Peyer's patch (tissue), 4 donors: Measurements from ENCODE around the gene DFFB. TPM values are rescaled to one million over a fixed set of nuclear protein-coding genes. Genes with fewer than 3 reads are reported as not detected.

Experiments
- DNase-seq, 3 donors: peaks; one replicate each; pipeline ENCODE4 v3.0.0-alpha.2; 2017 to 2019
- H3K27ac ChIP-seq, 4 donors: fragments of 200-600 bp; sonication (generic); one replicate each; pipeline ENCODE4 v1.5.1; 2016 to 2019
- H3K27me3 ChIP-seq, 2 donors: fragments of 200-600 bp; sonication (generic); one replicate each; pipeline ENCODE4 v1.5.1; 2019
- H3K36me3 ChIP-seq, 3 donors: fragments of 200-600 bp; sonication (generic); one replicate each; pipeline ENCODE4 v1.5.1; 2016 to 2019
- H3K4me1 ChIP-seq, 4 donors: fragments of 200-600 bp; sonication (generic); one replicate each; pipeline ENCODE4 v1.5.1; 2016 to 2019
- H3K4me3 ChIP-seq, 4 donors: fragments of 200-600 bp; sonication (generic); 1 replicate in 3 of 4; 2 replicates in 1 of 4; pipeline ENCODE4 v1.5.1; 2016 to 2019; ENCODE audit warnings: mild to moderate bottlenecking in 1 of 4
- H3K9me3 ChIP-seq, 4 donors: fragments of 200-600 bp; sonication (generic); one replicate each; pipeline ENCODE4 v1.5.1; 2016 to 2019; ENCODE audit warnings: mild to moderate bottlenecking in 1 of 4
- POLR2A ChIP-seq, 2 donors: fragments of 450-650 bp; IDR thresholded peaks; one replicate each; pipeline ENCODE4 v1.5.1; 2017; ENCODE audit warnings: antibody characterized with exemption in 2 of 2, mild to moderate bottlenecking in 2 of 2, moderate library complexity in 2 of 2
- total RNA-seq, 4 donors: library from RNA; depleted of rRNA; stranded (reverse); fragments of >200 nt; gene quantifications; one replicate each; pipeline ENCODE4 v1.1.0, GENCODE V29; 2016
- TF ChIP-seq, protein P1 (sequence below), 6 experiments: fragments of 450-650 bp in 4 of 6; fragments of 200-600 bp in 2 of 6; sonication (generic) in 1 of 6; IDR thresholded peaks; one replicate each; pipeline ENCODE4 v1.5.1; 2017 to 2019; ENCODE audit warnings: antibody characterized with exemption in 6 of 6, mild to moderate bottlenecking in 3 of 6, moderate library complexity in 1 of 6

Gene DFFB
- total RNA-seq, 4 donors from 2014 or later: 6.8 to 22.8 (median 13.7) TPM

DNA sequence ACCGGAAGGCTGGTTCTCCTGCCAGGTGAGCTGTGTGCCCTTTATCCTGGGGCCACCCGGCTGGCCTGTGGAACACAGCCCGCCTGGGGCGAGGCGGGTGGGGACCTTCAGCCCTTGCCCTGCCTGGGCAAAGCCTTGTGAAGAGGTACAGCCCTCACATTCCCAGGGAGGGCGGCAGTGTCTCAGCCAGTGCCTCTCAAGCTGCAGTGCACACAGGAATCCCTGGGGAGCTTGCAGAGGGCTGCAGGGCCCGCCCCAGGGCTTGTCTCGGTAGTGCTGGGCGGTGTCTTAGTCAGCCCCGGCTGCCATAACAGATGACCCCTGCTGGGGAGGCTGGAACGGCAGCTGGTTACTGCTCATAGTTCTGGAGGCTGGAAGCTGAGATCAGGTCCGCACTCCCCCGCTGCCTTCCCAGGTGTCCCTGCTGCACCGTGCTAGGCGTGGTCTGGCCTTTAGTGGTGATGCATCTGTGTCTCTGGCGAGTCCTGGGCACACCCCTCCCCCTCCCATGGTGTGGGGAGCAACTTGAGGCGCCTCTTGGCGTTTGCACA is 12.6 kb downstream of the DFFB start:
- Histone ChIP-seq H3K9me3 (no peaks in the 10 kb centered on the region), H3K4me1 (no peaks in the 10 kb centered on the region), H3K27me3 (no peaks in the 10 kb centered on the region), H3K36me3 (peaks cover 0 to 56% (median 0%) of the 10 kb centered on the region in 3 donors), H3K4me3 (no peak overlapping the region), H3K27ac (peak overlapping the region in 1 of 4 donors; percentile 35)
- peak in 1 of 3 donors; percentile 75 for DNase-seq
- TF ChIP-seq, protein P1, sequence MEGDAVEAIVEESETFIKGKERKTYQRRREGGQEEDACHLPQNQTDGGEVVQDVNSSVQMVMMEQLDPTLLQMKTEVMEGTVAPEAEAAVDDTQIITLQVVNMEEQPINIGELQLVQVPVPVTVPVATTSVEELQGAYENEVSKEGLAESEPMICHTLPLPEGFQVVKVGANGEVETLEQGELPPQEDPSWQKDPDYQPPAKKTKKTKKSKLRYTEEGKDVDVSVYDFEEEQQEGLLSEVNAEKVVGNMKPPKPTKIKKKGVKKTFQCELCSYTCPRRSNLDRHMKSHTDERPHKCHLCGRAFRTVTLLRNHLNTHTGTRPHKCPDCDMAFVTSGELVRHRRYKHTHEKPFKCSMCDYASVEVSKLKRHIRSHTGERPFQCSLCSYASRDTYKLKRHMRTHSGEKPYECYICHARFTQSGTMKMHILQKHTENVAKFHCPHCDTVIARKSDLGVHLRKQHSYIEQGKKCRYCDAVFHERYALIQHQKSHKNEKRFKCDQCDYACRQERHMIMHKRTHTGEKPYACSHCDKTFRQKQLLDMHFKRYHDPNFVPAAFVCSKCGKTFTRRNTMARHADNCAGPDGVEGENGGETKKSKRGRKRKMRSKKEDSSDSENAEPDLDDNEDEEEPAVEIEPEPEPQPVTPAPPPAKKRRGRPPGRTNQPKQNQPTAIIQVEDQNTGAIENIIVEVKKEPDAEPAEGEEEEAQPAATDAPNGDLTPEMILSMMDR (IDR thresholded peaks at IDR 0.05): peak in 1 of 6 experiments; percentile 14
- peak in 1 of 2 donors; percentile 16 for TF ChIP-seq POLR2A (IDR thresholded peaks at IDR 0.05)

DNA sequence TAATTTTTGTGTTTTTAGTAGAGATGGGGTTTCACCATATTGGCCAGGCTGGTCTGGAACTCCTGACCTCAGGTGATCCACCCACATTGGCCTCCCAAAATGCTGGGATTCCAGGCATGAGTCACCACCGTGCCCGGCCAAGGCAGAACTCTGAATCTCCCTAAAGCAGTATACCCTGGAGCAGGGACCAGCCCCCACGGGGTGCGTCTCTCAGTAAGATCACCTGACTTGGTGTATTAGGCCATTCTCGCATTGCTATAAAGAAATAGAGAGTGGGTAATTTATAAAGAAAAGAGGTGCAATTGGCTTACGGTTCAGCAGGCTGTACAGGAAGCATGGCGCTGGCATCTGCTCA is 14.2 kb downstream of the DFFB start:
- Histone ChIP-seq H3K4me1 (no peaks in the 10 kb centered on the region), H3K36me3 (peaks cover 0 to 67% (median 0%) of the 10 kb centered on the region in 3 donors), H3K27me3 (no peaks in the 10 kb centered on the region), H3K27ac (no peak overlapping the region), H3K9me3 (no peaks in the 10 kb centered on the region), H3K4me3 (no peak overlapping the region)
- TF ChIP-seq, protein P1 (IDR thresholded peaks at IDR 0.05): no peak
- no peak for TF ChIP-seq POLR2A (IDR thresholded peaks at IDR 0.05)
- no peak for DNase-seq

DNA sequence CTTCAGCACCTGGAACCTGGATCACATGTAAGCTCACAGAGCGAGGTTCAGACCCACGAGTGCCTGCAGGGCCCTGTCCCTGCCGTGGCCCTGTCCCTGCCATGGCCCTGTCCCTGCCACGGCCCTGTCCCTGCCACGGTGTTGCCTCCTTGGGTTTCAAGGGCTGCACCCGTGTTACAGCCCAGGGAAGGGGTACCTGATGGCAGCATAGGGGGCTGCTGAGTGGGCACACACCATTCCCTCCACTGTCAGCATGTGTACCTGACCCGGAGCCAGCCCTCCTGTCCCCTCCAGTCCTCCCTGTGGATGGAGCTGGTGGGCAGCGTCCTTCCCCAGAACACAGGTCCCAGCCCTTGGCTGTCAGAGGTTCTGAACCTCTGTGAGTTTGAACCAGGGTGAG is 15.3 kb downstream of the DFFB start:
- Histone ChIP-seq H3K4me3 (no peak overlapping the region), H3K27me3 (no peaks in the 10 kb centered on the region), H3K9me3 (no peaks in the 10 kb centered on the region), H3K4me1 (no peaks in the 10 kb centered on the region), H3K27ac (no peak overlapping the region), H3K36me3 (peaks cover 0 to 73% (median 0%) of the 10 kb centered on the region in 3 donors)
- DNase-seq: peak in 1 of 3 donors; percentile 32
- TF ChIP-seq, protein P1 (IDR thresholded peaks at IDR 0.05): no peak
- TF ChIP-seq POLR2A (IDR thresholded peaks at IDR 0.05): no peak

DNA sequence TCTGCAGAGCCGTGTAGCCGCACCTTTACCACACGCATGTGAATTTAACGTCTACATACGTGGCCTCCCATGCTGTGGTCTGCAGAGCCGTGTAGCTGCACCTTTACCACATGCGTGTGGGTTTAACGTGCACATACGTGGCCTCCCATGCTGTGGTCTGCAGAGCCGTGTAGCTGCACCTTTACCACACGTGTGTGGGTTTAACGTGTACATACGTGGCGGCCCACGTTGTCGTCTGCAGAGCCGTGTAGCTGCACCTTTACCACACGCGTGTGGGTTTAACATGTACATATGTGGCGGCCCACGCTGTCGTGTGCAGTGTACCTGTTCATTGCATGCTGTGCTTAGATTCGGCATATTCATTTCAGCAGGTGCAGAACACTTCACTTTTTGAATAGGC is 17.5 kb downstream of the DFFB start:
- no peak for DNase-seq
- H3K4me1 ChIP-seq: no peaks in the 10 kb centered on the region
- no peak overlapping the region for H3K4me3 ChIP-seq
- H3K27ac ChIP-seq: no peak overlapping the region
- H3K27me3 ChIP-seq: no peaks in the 10 kb centered on the region
- TF ChIP-seq, protein P1 (IDR thresholded peaks at IDR 0.05): no peak
- no peak for TF ChIP-seq POLR2A (IDR thresholded peaks at IDR 0.05)
- peaks cover 0 to 83% (median 0%) of the 10 kb centered on the region in 3 donors for H3K36me3 ChIP-seq
- H3K9me3 ChIP-seq: peaks cover 0 to 9% (median 0%) of the 10 kb centered on the region in 4 donors

DNA sequence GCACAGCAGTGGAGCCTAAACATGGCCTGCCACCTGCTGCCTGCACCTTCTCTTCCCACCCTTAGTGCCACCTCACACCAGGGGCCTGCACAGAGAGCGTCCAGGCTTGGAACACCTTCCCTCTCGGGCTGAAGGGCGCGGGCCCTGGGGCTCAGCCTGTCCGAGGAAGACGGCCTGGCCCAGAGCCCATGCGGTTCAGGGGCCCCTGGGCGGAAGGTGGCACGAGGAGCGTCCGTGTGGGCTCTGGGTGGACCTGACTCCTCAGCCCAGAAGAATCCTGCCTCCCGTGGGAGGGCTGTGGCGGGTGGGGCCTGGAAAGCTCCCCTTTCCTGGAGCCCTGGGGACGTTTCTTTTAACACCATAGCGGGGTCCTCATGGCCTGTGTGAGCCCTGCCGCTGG is 19.4 kb downstream of the DFFB start:
- Histone ChIP-seq H3K27ac (no peak overlapping the region), H3K9me3 (peaks cover 0 to 9% (median 0%) of the 10 kb centered on the region in 4 donors), H3K4me1 (no peaks in the 10 kb centered on the region), H3K36me3 (peaks cover 0 to 69% (median 0%) of the 10 kb centered on the region in 3 donors), H3K27me3 (no peaks in the 10 kb centered on the region), H3K4me3 (no peak overlapping the region)
- DNase-seq: no peak
- TF ChIP-seq, protein P1 (IDR thresholded peaks at IDR 0.05): no peak
- no peak for TF ChIP-seq POLR2A (IDR thresholded peaks at IDR 0.05)
